IPS-18a (cell line): ENCODE data around the gene DMC1.
A peak's percentile ranks its signal among the peaks of the same experiment; 100 is the strongest.

Experiments
- H3K27ac ChIP-seq: one replicate; pipeline ENCODE4 v1.5.1; 2013; ENCODE audit warnings: low read length
- H3K27me3 ChIP-seq: one replicate; pipeline ENCODE4 v1.6.1; 2013; ENCODE audit warnings: mild to moderate bottlenecking, low read length; ENCODE audit not compliant: control insufficient read depth, insufficient read depth
- H3K36me3 ChIP-seq: one replicate; pipeline ENCODE4 v1.6.1; 2013; ENCODE audit warnings: low read depth, low read length; ENCODE audit not compliant: control insufficient read depth
- H3K4me1 ChIP-seq: one replicate; pipeline ENCODE4 v1.6.1; 2013; ENCODE audit warnings: low read depth, low read length; ENCODE audit not compliant: control insufficient read depth
- H3K4me3 ChIP-seq: one replicate; pipeline ENCODE4 v1.5.1; 2013; ENCODE audit warnings: low read length
- H3K9ac ChIP-seq: one replicate; pipeline ENCODE4 v1.6.1; 2013; ENCODE audit warnings: mild to moderate bottlenecking, low read length, moderate library complexity
- H3K9me3 ChIP-seq: one replicate; pipeline ENCODE4 v1.6.1; 2013; ENCODE audit warnings: low read depth, low read length; ENCODE audit not compliant: control insufficient read depth

The DMC1 gene

DNA sequence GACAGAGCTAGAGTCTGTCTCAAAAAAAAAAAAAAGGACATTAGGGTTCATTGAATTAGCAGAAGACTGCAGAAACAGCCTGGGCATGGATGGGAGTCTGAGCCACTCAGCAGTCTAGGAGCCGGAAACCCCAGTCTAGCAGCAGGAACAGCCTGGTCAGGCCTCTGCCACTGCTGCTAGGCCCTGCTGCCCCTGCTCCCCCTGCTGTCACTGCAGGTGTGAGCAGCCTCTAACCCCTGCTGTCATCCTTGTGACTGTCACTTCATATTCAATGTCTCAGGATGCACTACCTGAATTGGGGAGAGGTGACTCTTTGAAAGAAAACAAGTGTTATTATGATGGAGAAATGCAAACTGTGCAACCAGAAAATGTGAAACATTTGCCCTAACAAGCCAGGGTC lies 56.9 kb downstream of the DMC1 start:
- Histone ChIP-seq H3K36me3 (no peaks in the 10 kb centered on the region), H3K4me3 (no peak overlapping the region), H3K9me3 (no peaks in the 10 kb centered on the region), H3K27ac (no peak overlapping the region), H3K9ac (no peak overlapping the region), H3K27me3 (no peaks in the 10 kb centered on the region), H3K4me1 (peaks cover 9% of the 10 kb centered on the region)

GRCh38 chr22:38510416-38510970 lies 59.5 kb downstream of the DMC1 start:
- Histone ChIP-seq H3K4me1 (peaks cover 18% of the 10 kb centered on the region), H3K27me3 (no peaks in the 10 kb centered on the region), H3K36me3 (no peaks in the 10 kb centered on the region), H3K4me3 (no peak overlapping the region), H3K27ac (no peak overlapping the region), H3K9me3 (no peaks in the 10 kb centered on the region), H3K9ac (no peak overlapping the region)

DNA sequence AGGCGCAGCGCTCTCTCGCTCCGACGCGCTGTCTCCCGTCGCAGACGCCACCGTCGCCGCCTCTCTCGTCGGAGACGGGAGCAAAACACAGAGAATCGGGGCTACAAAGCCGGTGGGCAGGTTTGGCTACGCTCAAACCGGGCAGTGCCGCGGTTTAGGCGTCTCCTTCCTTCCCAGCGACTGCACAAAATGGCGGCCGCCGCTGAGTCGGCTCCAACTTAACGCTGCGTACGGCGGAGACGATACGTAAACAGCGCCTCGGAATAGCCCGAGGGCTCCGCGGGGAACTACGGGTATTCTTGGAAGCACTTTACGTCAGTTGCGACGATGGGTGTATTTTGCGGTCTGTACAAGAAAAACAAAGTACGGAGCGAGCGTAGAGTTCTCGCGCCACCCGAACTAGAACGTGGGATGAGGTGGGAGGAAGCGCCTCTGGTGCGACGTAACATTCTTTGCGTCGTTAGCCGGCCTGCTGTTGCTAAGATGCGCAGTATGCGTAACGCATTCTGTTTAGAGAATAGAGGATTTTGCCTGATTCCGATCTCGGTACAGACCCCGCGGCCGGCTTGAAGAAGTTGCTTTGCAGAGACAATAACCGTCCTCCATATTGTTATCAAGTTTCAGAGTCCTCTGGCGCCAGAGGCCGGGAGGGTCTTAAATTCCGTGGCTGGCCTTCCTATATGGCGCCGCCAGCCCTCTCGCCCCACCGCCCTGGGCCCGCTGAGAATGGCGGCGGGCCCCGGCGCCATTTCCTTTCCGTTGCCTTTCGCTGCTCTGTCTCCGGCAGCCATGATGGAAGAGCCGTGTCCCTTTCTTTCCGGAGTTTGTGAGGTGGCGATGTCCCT lies 63.6 kb downstream of the DMC1 start, which contains the start of gene DDX17:
TSS of gene DDX17 (minus strand) at position 194 of the 845 bp plus-strand sequence.
- Histone ChIP-seq H3K27me3 (no peaks in the 10 kb centered on the region), H3K27ac (peak within 1 kb of the TSS; percentile 97), H3K4me3 (peak within 1 kb of the TSS; percentile 97), H3K4me1 (peaks cover 27% of the 10 kb centered on the region), H3K36me3 (peaks cover 28% of the 10 kb centered on the region), H3K9ac (peak within 1 kb of the TSS; percentile 99), H3K9me3 (no peaks in the 10 kb centered on the region)

GRCh38 chr22:38505541-38506117 lies 64.4 kb downstream of the DMC1 start:
- H3K4me3 ChIP-seq, result peak overlapping the region; percentile 97
- peak overlapping the region; percentile 99 for H3K9ac ChIP-seq
- no peaks in the 10 kb centered on the region for H3K27me3 ChIP-seq
- H3K9me3 ChIP-seq, result no peaks in the 10 kb centered on the region
- H3K4me1 ChIP-seq, result peaks cover 27% of the 10 kb centered on the region
- peaks cover 33% of the 10 kb centered on the region for H3K36me3 ChIP-seq
- peak overlapping the region; percentile 97 for H3K27ac ChIP-seq

DNA sequence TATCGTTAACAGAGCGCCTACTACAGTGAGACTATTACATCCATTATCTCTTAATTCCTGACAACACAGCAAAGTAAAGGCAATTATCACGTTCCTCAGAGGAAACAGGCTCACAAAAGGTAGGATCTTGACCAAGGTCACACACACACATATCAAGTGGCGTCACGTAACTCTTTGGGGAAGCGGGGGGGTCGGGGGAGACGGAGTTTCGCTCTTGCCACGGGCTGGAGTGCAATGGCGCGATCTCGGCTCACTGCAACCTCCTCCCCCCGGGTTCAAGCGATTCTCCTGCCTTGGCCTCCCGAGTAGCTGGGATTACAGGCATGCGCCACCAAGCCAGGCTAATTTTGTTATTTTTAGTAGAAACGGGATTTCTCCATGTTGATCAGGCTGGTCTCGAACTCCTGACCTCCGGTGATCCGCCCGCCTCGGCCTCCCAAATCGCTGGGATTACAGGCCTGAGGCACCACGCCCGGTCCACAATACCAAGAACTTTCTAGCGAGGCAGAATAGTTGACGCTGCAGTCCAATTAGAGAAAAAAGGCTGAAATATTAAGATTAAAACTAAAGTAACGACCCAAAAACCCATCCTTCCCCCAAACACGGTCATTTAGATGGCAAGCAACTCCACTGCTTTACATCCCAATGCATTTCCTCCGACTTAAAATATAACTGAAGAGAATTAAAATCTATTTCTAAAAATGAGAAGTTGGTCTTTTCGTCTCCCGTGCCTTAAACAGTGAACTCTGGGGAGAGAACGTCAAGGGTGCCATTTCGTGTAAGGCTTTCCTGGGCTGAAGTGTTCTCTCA lies 65.0 kb downstream of the DMC1 start:
- Histone ChIP-seq H3K36me3 (peaks cover 39% of the 10 kb centered on the region), H3K27ac (peak overlapping the region; percentile 97), H3K9ac (peak overlapping the region; percentile 99), H3K27me3 (no peaks in the 10 kb centered on the region), H3K9me3 (no peaks in the 10 kb centered on the region), H3K4me3 (peak overlapping the region; percentile 97), H3K4me1 (peaks cover 27% of the 10 kb centered on the region)

DNA sequence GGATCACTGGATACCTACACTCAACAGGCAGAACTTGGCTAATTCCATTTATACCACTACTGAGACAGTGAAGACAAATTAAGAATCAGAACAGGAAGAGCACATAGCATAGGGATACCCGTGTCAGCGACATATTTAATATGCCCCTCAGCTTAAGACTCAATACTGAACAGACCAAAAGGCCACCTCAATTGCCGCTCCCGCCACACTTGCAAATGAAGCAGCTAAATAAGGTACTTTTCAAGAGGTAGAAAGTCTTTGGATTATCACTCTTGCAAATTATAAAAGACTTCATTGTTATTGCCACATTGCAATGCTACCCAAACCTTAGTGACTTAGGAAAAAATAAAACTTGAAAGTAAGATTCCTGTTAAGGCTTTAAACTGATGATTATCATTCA lies 67.0 kb downstream of the DMC1 start:
- Histone ChIP-seq H3K4me1 (peaks cover 27% of the 10 kb centered on the region), H3K27me3 (no peaks in the 10 kb centered on the region), H3K36me3 (peaks cover 58% of the 10 kb centered on the region), H3K4me3 (peak overlapping the region; percentile 97), H3K27ac (no peak overlapping the region), H3K9ac (peak overlapping the region; percentile 99), H3K9me3 (no peaks in the 10 kb centered on the region)

DNA sequence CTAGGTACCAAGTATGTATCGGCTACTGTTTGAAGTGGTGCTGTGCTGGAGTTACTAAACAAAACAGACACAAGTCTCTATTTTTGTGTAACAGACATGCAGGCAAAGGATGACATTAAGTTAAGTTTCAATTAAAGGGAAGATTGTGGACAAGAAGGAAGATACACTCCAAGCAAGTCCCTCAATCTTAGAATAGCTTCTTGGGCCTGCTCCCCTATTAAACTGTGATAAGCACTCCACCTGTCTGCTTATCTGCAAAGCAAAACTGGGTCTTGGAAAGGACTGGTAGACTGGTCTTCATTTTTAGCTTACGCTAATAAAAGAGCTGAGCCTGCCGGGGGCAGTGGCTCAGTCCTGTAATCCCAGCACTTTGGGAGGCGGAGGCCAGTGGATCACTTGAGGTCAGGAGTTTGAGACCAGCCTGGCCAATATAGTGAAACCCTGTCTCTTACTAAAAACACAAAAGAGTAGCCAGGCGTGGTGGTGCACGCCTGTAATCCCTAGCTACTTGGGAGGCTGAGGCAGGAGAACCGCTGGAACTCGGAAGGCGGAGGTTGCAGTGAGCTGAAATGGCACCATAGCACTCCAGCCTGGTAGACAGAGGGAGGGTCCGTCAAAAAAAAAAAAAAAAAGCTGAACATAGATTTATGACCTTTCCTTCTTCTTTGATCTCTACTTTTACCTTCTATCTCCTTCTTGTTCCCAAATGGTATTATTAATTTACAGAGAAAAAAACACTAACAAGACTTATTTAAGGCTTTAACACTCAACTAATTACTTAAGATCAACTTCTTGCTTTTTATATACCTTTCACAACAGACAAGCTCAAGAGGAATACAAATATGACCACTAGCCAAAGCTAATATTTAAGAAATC lies 67.9 kb downstream of the DMC1 start:
- Histone ChIP-seq H3K4me3 (peak overlapping the region; percentile 97), H3K4me1 (peaks cover 22% of the 10 kb centered on the region), H3K9me3 (no peaks in the 10 kb centered on the region), H3K9ac (no peak overlapping the region), H3K27ac (no peak overlapping the region), H3K27me3 (no peaks in the 10 kb centered on the region), H3K36me3 (peaks cover 64% of the 10 kb centered on the region)

DNA sequence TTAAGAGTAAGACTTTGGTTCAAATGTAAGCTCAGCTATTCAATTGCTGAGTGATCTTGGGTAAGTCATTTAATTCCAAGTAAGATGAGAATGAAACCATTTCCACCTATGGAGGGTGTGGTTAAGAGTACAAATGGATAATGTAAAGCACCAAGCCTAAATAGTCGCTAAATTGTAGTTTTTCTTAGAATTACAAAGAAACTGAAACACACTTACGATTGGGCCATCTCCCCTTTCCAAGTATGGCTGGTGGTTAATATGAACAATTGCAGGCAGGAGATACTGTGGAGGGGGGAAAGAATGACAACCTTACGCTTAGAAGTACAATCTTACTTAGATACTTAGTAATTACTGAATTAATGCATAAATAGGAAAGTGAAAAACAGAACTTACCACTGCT lies 72.1 kb downstream of the DMC1 start:
- H3K4me1 ChIP-seq, result peaks cover 2% of the 10 kb centered on the region
- no peaks in the 10 kb centered on the region for H3K27me3 ChIP-seq
- H3K36me3 ChIP-seq, result peaks cover 93% of the 10 kb centered on the region
- no peak overlapping the region for H3K27ac ChIP-seq
- H3K9ac ChIP-seq, result no peak overlapping the region
- H3K9me3 ChIP-seq, result no peaks in the 10 kb centered on the region
- H3K4me3 ChIP-seq, result no peak overlapping the region

- Histone ChIP-seq H3K27me3 (no peaks in the 10 kb centered on the region), H3K9me3 (no peaks in the 10 kb centered on the region), H3K27ac (no peak overlapping the region), H3K36me3 (peaks cover 96% of the 10 kb centered on the region), H3K4me1 (peaks cover 3% of the 10 kb centered on the region), H3K9ac (no peak overlapping the region), H3K4me3 (no peak overlapping the region)
These were observed 75.0 kb downstream of the DMC1 start for GRCh38 chr22:38494939-38495338.

GRCh38 chr22:38494498-38494897 lies 75.5 kb downstream of the DMC1 start:
- H3K9ac ChIP-seq, result no peak overlapping the region
- peaks cover 96% of the 10 kb centered on the region for H3K36me3 ChIP-seq

More at GRCh38 chr22:38494498-38494897, 75.5 kb downstream of the DMC1 start:
- no peaks in the 10 kb centered on the region for H3K9me3 ChIP-seq
- H3K27ac ChIP-seq, result no peak overlapping the region
- no peaks in the 10 kb centered on the region for H3K27me3 ChIP-seq
- H3K4me3 ChIP-seq, result no peak overlapping the region
- peaks cover 5% of the 10 kb centered on the region for H3K4me1 ChIP-seq
